HT-29 (cell line): Measurements from ENCODE around the gene ABCA2. TPM values are rescaled to one million over a fixed set of nuclear protein-coding genes. Genes with fewer than 3 reads are reported as not detected.

ENCODE experiments used
- DNase-seq: peaks from one replicate; pipeline ENCODE4 v3.0.0-alpha.2; 2015; ENCODE audit warnings: low spot score
- total RNA-seq: library from RNA; depleted of rRNA; stranded (reverse); fragments of >200 nt; shearing (Covaris generic); gene quantifications from 2 replicates; pipeline ENCODE4 v1.2.3, GENCODE V29; 2014

Gene ABCA2
- total RNA-seq, 1 experiment from 2014 or later: 99.9 TPM

DNA sequence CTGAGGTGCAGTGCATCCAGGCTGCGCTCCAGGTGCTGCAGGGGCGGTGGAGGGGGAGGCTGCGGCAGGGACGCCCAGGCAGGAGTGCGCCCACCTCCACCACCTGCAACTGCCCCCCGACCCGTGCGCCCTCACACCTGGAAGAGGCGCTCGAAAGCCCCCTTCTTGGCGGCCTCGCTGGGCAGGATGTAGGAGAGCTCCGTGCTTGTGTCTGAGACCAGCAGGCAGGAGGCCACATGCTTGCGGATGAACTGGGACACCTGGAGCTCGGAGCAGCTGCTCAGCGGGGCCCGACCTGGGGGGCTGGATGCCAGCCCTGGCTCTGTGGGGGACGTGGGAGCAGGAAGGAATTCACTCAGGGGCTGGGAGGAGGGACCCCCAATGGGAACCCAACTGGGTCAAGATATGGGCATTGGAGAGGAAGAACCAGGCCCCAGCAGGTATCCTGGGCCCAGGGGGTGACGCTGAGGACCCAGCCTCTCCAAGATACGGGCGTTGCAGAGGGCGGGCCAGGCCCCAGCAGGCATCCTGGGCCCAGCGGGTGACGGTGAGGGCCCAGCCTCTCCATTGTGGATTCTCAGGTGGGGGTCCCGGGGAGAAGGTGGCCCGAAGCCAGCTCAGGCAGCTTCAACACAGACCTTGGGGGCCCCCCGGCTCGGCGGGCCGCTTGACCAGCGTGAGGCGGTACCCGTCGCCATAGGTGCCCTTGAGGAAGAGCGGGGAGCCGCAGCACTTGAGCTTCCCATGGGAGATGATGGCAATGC lies 13.1 kb downstream of the ABCA2 start:
- DNase-seq: no peak

DNA sequence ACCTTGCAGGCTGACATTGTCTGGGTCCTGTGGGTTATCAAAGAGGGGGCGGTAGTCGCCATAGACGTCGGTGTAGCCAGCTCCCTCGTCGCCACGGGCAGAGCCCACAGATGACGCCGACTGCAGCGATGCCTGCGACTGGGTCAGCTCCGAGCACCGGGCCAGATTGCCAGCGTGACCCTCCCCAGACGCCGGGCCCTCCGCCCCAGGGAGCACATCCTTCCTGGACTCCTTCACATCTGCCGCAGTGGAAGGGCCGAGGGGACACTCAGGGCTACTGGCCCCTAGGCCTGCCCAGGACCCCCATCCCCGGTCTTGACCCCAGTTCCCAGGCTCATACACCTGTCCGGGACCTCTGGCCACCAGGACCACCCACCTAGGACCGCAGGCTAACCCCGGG lies 13.9 kb downstream of the ABCA2 start:
- no peak for DNase-seq

DNA sequence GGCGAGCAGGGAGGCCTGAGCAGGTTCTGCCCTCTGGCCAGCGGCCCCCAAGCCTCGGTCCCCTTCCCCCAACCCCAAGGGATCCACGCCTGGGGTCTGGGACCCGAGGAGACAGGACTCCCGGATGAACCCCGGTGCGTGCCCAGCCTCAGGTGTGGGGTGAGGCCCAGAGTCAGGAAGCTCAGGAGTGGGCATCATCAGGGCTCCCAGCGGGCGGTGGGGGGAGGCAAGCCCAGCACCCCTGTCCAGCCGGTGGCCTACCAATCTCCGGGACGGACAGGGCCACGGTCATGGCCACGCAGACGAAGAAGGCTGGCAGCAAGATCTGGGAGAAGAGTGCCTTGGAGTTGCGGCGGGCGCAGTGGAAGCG lies 14.5 kb downstream of the ABCA2 start:
- DNase-seq: no peak

DNA sequence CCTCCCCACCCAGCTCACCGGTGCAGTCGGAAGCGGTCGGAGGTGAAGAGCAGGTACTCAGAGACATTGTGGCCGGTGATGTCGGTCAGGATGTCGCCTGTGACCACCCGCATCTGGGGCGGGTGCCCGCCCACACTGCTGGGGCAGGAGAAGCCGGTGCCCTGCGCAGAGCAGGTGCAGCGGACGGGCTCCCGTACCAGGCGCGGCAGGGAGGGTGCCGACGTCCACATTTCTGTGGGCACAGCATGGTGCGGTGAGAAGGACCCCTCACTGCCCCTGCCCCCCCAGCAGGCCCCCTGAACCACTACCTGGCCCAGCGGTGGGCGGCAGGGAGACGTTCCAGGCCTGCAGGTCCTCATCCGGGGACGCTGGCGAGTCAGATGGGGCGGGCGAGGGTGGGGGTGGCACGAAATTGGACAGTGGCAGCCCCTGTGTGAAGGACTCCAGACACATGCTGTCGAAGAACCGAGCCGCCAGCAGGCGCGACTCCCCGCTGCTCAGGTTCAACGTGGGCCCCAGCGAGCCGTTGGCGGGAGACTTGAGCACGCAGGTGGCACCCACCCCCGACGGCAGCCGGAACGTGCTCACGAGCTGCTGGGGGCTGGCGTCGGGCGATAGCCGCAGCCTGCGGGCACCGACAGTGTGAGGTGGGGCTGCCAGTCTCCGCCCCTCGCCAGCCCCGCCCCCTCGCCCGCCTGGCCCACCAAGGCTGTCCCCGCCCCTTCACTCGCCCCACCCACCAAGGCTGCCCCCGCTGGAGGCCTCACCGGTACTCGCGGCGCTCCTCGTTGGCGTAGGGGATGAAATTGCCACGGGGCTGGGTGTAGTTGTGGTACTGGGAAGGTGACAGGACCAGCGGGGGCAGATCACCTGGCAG lies 15.1 kb downstream of the ABCA2 start:
- no peak for DNase-seq

DNA sequence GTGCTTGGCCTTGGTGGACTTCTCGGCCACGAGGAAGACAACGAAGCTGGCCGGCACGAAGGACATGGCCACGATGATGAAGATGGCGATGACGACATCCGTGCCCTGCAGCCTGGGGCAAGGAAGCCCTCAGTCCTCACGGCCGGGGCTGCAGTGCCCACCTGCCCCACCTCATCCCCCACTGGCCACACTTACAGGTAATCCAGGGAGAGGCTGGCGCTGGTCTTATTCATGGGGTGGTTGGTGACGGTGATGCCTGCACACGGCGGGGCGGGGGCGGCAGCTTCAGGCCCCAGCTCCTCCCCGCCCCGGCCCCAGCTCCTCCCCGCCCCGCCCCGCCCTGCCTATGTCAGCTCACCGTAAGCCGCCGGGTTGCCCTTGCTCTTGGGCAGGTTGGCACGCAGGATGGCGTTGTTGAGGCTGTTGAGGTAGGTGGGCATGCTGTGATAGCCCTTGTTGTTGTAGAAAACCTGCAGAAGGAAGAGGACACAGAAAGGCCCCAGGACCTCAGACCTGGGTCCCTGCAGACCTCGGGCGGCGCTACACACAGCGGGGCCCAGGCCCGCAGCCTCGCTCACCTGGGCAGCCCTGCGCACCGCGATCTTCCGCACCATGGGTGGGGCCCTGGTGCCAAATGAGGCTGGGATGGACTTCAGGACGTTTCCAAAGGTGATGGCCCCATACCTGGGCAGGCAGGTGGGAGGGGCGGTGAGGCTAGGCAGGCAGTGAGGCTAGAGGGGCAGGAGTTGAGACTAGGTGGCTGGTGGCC lies 15.9 kb downstream of the ABCA2 start:
- no peak for DNase-seq

DNA sequence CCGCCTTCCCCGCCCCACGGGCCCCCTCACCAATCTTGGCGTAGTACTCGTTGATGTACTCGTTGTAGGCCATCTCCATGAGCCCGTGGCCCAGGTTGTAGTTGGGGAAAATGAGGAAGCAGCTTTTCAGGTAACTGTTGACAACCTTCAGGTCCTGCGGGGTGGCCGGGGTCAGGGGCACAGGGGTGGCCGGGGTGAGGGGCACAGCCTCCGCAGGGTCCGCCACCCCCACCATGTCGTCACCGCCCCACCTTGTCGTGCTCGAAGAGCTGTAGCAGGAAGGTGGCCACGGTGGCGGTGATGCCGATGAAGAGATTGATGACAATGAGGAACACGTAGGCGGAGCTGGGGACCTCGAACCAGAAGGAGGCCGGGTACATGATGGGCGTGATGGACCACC lies 16.9 kb downstream of the ABCA2 start:
- DNase-seq: no peak

DNA sequence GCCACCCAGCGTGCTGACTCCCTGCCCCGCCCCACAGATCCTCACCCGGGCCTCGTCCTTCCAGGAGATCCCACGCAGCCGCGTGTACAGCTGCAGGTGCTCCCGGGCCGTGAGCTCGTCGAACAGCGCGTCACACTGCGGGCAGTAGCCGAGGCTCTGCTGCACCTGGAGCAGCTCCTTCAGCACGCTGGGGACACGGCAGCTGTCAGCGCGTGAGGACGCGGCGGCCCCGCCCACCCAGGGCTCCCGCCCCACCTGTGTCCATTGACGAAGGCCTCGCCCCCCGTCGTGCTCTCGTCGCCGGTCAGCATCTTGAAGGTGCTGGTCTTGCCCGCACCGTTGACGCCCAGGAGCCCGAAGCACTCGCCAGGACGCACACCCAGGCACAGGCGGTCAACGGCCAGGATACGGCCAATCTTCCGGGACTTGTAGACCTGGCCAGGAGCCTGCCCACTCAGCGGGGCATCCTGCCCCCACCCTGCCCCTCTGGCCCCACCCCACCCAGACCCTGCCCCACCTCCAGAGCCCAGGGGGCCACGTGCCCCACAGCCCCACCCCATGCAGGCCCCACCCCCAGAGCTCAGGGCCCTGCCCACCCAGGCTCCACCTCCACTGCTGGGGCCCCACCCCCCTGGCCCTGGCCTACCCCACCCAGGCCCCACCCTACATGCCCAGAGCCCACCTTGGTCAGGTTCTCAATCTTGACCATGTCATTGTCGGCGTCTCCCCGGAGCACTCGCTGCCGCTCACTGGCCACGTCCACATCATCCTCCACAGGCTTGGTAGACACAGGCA lies 17.9 kb downstream of the ABCA2 start:
- no peak for DNase-seq

DNA sequence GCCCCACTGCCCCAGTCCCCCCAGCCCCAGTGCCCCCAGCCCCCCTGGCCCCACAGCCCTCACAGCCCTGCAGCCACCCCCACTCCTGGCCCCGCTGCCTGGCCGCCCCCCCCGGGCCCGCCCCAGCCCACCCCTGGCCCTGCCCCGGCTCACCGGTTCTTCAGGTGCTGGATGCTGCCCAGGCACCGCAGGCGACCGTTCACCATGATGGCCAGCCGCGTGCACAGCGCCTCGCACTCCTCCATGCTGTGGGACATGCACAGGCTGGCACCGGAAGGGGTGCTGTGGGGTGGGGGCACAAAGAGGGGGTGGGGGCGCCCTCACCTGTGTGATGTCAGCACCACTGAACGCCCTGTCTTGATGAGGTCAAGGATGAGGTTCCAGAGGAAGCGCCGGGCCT lies 18.8 kb downstream of the ABCA2 start:
- DNase-seq: no peak

DNA sequence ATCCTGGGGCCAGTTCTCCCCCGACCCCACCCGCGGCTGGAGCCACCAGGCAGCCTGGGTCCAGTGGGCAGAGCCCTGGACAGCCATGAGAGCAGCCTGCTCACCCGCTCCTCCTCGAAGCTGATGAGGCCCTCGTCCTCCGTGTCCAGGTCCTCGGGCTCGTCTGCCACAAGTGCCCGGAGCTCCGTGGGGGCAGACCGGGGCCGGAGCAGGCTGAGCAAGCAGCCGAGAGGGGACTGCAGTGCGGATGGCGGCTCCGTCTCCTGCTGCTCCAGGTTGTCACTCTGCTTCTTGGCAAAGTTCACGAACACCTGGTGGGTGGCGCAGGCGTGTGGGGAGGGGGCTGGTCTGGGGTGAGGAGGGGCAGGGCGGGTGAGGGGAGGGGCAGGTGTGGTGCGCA lies 19.7 kb downstream of the ABCA2 start:
- no peak for DNase-seq

DNA sequence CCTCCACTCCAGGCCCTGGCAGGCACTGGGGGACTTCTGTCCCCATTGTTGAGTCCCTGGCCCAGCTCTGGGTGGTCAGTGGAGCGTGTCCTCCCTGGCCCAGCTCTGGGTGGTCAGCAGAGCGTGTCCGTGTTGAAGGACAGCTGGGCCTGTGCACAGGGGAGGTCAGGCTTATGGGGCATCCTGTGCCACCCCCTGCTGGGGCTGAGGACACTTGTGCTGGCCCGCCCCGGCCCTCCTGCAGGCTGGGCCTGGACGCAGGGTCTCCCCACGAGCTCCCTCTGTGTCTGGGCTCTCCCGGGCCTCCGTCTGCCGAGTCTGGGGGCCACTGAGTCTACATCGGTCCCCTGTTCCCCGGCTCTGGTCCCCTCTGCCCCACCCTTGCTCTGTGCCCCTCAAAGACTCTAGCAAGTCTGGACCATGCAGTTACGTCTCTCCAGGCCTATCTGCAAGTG lies 20.2 kb downstream of the ABCA2 start:
- DNase-seq: no peak

DNA sequence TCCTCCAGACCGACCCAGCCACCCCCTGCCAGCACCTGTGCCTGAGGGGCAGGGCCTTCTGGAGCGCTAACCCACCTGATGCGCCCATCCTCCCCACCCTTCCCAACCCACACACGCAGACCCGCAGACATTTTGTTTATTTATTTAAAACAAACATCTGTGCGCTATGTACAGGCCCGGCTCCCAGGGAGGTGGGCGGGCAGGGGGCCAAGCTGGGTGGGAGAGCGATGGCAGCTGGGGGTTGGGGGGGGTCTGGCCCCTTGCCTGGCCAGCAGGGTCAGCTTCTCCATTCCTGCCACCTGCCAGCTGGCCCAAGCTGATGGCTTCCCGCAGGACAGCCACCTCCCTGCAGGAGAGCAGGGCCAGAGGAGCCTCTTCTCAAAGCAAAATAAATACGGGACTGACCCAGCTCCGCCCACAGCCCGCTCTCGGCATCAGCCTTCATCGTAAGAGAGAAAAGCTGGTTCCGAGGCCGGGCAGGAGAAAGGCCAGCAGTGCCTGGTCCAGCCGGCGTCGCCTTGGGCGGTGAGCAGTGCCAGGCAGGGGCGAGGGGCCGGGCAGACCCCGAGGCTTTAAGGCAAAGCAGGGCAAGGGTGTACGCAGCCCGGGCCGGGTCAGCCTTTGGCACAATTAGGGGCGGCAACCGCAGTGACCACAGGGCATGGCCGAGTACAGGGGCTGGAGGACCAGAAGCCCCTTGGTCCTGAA lies 20.8 kb downstream of the ABCA2 start:
- DNase-seq: no peak

DNA sequence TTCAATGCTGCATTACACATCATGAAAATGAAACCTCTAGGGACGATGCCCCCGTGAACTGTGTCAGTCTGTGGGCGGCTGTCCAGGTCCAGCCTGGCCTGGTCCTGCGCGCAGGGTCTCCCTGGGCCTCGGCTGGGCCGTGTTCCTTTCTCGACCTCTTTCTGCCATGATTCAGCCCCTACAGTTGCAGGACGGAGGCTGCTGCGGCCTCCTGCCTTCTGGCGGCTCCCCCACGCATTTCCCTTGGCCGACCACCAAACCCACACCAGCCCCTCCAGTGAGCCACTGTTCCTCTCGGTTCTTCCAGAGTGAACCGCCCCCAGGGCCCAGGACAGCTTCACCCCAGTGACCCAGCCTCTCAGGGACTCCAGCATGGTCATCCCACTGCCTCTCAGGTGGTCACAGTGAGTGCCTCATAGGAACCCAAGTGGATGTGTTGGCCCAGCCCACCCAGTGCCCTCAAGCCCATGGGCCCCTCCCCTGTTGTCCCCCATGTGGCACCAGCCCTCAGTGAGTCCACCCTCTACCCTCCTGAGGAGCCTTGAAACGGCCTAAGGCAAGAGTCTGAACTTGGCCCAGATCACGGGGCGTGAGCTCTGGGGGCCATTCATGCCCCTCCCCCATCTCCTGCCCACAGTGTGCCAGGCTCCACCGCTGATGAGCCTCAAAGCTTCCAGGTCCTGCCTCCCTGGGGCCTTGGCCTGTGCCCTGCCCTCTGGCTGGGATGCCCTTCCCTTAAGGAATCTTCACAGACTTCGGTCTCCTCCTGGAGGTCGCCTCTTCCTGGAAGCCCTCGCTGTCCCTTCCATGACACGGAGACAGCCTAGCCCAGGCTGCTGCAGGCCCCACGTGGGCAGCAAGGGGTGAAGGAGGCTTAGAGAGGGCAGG lies 21.7 kb downstream of the ABCA2 start:
- no peak for DNase-seq

DNA sequence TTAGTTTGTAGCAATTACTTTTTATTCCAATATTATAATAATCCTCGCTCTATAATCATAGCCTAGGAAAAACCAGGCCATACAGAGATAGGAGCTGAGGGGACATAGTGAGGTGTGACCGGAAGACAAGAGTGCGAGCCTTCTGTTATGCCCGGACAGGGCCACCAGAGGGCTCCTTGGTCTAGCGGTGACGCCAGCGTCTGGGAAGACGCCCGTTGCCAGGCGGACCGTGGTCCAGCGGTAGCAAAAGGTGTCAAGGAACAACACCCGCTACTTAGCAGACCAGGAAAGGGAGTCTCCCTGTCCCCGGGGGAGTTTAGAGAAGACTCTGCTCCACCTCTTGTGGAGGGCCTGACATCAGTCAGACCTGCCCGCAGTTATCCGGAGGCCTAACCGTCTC lies 23.8 kb downstream of the ABCA2 start:
- peak; percentile 36 for DNase-seq

DNA sequence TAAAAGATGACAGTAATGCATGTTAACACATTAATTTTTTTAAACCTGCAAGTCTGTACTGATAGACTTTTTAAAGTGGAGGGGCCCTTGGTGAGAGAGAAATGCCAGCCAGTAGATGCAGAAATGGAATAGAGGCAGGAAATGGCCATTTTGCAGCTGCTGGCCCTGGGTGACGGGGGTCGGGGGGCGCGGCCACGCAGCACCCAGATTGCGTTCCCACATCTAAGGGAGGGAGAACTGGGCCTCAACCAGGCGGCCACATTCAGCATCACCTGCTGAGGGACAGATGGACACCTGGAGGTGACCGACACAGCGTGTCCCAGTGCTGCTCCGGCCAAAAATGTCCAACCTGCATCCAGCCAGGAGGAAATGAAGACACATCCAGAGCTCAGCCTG lies 25.4 kb downstream of the ABCA2 start:
- no peak for DNase-seq

DNA sequence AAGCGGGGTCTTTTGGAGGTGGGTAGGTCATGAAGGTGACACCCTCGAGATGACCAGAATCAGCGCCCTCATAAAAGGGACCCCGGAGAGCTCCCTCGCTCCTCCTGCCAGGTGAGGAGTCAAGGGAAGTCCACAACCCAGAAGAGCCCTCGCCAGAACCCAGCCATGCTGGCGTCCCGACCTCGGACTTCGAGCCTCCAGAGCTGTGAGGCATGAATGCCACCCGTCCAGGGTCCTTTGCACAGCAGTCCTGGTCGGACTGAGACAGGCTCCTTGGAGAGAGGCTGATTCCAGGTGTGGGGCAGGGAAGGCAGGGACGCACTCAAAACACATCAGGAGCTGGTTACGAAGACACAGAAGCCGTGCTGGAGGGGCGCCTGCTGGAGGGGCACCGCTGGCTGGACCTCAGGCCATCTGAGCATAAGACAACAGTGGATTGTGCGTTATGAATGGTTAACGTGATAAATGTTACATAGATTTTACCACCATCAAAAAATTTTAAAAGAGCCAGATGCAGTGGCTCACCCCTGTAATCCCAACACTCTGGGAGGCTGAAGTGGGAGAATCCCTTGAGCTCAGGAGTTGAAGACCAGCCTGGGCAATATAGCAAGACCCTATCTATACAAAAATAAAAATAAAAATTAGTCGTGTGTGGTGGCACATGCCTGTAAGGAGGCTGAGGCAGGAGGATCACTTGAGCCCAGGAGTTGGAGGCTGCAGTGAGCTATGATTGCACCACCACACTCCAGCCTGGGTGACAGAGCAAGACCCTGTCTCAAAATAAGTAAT lies 26.0 kb downstream of the ABCA2 start:
- DNase-seq: no peak

DNA sequence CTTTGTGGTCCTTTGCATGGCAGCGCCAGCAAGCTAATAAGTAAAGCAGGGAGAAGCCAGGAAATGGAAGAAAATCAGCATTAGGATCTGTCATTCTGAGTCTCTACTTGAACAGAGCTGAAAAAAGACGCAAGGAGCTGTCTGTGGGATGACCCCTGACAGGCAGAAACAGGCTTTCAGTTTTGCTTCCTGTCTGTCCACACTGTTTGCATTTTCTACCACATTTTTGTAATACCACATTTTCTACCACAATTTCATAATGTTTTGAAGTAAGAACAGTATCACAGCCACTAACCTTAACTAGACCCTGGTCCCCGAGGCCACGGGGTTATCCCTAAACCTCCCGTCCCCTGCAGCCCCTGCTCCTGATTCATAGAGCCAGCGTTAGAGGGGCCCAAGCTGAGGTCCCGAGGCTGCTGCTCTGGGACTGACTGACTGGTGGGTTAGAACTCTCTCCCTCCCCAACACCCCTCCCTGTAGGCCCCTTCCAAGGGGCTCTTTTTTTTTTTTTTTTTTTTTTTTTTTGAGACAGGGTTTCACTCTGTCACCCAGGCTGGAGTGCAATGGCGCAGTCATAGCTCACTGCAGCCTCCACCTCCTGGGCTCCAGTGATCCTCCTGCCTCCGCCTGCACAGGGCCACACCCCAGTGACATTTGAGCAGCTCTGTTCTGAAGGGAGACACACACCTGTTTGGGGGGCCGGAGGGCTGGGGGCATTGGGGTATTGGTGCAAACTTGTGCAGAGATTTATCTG lies 27.7 kb downstream of the ABCA2 start:
- DNase-seq: no peak

DNA sequence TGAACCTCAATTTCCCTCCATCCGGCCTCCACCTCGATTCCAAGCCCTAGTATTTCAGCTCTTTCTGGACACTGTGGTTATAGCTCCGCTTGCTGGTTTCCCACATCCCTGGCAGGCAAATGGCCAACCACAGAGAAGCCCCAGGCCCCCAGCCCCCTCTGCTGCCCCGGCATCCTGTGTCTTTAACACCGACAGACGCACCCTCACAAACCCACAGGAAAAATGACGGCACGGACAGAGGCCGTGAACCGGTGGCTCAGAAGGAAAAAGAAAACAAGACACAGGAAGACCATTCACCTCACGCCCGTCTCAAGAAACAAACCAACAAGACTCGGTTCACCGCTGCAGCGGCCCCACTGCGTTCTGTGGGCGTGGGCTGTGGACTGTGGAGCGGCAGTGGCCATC lies 30.2 kb downstream of the ABCA2 start:
- peak; percentile 27 for DNase-seq

DNA sequence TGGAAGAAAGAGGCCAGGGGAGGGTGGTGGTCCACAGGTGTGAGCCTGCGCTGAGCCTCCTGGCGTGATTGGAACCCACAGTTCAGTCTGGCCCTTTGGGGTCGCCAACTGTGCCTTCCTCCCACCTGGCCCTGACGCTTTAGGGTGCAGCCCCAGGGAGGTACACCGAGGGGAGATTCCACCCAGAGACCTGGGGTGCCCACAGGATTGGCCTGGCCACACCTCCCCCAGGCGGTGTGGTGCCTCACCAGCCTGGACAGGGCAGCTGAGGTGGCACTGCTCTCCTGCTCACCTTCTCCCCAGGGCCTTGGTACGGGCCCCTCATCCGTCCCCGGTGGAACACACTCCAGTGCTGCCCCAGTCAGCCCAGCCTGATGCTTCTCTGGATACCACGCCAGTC lies 30.7 kb downstream of the ABCA2 start:
- DNase-seq: peak; percentile 42
